ENCODE measurements around the gene ARL8A.

The ARL8A gene

GRCh38 chr1:202127836-202128622, 16.5 kb downstream of the ARL8A start:
- Histone ChIP-seq H3K27me3 (replicated peaks) (peaks cover 4% of the 10 kb centered on the region), H3K36me3 (replicated peaks) (peaks cover 5% of the 10 kb centered on the region), H3K27ac (no peak overlapping the region), H3K4me3 (ENCODE audit: low read depth, low read length) (no peak overlapping the region)
- TF ChIP-seq, protein P1, sequence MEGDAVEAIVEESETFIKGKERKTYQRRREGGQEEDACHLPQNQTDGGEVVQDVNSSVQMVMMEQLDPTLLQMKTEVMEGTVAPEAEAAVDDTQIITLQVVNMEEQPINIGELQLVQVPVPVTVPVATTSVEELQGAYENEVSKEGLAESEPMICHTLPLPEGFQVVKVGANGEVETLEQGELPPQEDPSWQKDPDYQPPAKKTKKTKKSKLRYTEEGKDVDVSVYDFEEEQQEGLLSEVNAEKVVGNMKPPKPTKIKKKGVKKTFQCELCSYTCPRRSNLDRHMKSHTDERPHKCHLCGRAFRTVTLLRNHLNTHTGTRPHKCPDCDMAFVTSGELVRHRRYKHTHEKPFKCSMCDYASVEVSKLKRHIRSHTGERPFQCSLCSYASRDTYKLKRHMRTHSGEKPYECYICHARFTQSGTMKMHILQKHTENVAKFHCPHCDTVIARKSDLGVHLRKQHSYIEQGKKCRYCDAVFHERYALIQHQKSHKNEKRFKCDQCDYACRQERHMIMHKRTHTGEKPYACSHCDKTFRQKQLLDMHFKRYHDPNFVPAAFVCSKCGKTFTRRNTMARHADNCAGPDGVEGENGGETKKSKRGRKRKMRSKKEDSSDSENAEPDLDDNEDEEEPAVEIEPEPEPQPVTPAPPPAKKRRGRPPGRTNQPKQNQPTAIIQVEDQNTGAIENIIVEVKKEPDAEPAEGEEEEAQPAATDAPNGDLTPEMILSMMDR (IDR thresholded peaks at IDR 0.05; ENCODE audit: low read depth, low read length, missing control alignments): no peak
- in situ Hi-C loops (cut with HindIII; ENCODE audit: low pct_ligation_motif_present, low sequenced_read_pairs): loop anchor here (25.0 kb wide), 1 partner anchor 116 kb away; the partner anchor contains the start of gene ELF3
- no peak for DNase-seq

DNA sequence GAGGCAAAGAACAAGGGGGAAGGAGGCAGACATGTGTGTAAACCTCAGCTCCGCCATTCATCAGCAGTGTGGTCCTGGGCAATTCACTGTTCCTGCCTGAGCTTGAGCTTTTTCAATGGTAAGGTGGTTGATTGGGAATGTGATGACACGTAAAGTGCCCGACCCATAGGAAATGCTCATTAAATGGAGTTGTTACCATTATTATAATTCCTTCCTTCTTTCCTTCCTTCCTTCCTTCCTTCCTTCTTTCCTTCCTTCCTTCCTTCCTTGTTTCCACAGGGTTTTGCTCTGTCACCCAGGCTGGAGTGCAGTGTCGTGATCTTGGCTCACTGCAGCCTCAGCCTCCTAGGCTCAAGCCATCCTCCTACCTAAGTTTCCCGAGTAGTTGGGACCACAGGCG, 17.5 kb downstream of the ARL8A start:
- TF ChIP-seq, protein P1 (IDR thresholded peaks at IDR 0.05; ENCODE audit: low read depth, low read length, missing control alignments): no peak
- peaks cover 4% of the 10 kb centered on the region for H3K27me3 ChIP-seq (replicated peaks)
- H3K36me3 ChIP-seq (replicated peaks): no peaks in the 10 kb centered on the region
- in situ Hi-C loops (cut with HindIII; ENCODE audit: low pct_ligation_motif_present, low sequenced_read_pairs): loop anchor here (25.0 kb wide), 1 partner anchor 115 kb away; the partner anchor contains the start of gene ELF3
- DNase-seq: no peak
- H3K4me3 ChIP-seq (ENCODE audit: low read depth, low read length): no peak overlapping the region
- H3K27ac ChIP-seq: no peak overlapping the region

- H3K36me3 ChIP-seq (replicated peaks): no peaks in the 10 kb centered on the region
- peaks cover 4% of the 10 kb centered on the region for H3K27me3 ChIP-seq (replicated peaks)
- no peak overlapping the region for H3K27ac ChIP-seq
- H3K4me3 ChIP-seq (ENCODE audit: low read depth, low read length): no peak overlapping the region
- TF ChIP-seq, protein P1 (IDR thresholded peaks at IDR 0.05; ENCODE audit: low read depth, low read length, missing control alignments): no peak
- in situ Hi-C loops (cut with HindIII; ENCODE audit: low pct_ligation_motif_present, low sequenced_read_pairs): loop anchor here (25.0 kb wide), 1 partner anchor 114 kb away; the partner anchor contains the start of gene ELF3
- DNase-seq: no peak
Observed at GRCh38 chr1:202126426-202126825, 18.1 kb downstream of the ARL8A start.

GRCh38 chr1:202125611-202126010, 18.9 kb downstream of the ARL8A start:
- Histone ChIP-seq H3K4me3 (ENCODE audit: low read depth, low read length) (no peak overlapping the region), H3K27me3 (replicated peaks) (peaks cover 4% of the 10 kb centered on the region), H3K27ac (no peak overlapping the region), H3K36me3 (replicated peaks) (no peaks in the 10 kb centered on the region)
- TF ChIP-seq, protein P1 (IDR thresholded peaks at IDR 0.05; ENCODE audit: low read depth, low read length, missing control alignments): no peak
- in situ Hi-C loops (cut with HindIII; ENCODE audit: low pct_ligation_motif_present, low sequenced_read_pairs): loop anchor here (25.0 kb wide), 1 partner anchor 113 kb away; the partner anchor contains the start of gene ELF3
- DNase-seq: no peak

- peaks cover 4% of the 10 kb centered on the region for H3K27me3 ChIP-seq (replicated peaks)
- in situ Hi-C loops (cut with HindIII; ENCODE audit: low pct_ligation_motif_present, low sequenced_read_pairs): no loop called here
- no peak overlapping the region for H3K4me3 ChIP-seq (ENCODE audit: low read depth, low read length)
- DNase-seq: no peak
- H3K27ac ChIP-seq: no peak overlapping the region
- TF ChIP-seq, protein P1 (IDR thresholded peaks at IDR 0.05; ENCODE audit: low read depth, low read length, missing control alignments): no peak
- H3K36me3 ChIP-seq (replicated peaks): no peaks in the 10 kb centered on the region
Observed at GRCh38 chr1:202124142-202124541, 20.4 kb downstream of the ARL8A start.

All from brain microvascular endothelial cell (primary cell).